PFSK-1 (cell line): ENCODE measurements around the gene PDCD4.

ENCODE experiments used
- POLR2AphosphoS5 ChIP-seq: IDR thresholded peaks from 2 replicates; pipeline ENCODE4 v1.6.1; 2012; ENCODE audit warnings: low read depth, mild to moderate bottlenecking, control low read depth, low read length, moderate library complexity
- SIN3A ChIP-seq: IDR thresholded peaks from 2 replicates; pipeline ENCODE4 v1.6.1; 2012; ENCODE audit warnings: mild to moderate bottlenecking, low read length, moderate library complexity, borderline replicate concordance; ENCODE audit not compliant: insufficient read depth
- TAF1 ChIP-seq: IDR thresholded peaks from 2 replicates; pipeline ENCODE4 v1.6.1; 2012; ENCODE audit warnings: low read length, control low read depth, borderline replicate concordance; ENCODE audit not compliant: insufficient read depth
- TF ChIP-seq, protein P1 (sequence below), 2 experiments: IDR thresholded peaks; 2 replicates each; pipeline versions ENCODE4 v1.6.1 to v1.8.0; 2011 to 2012; ENCODE audit warnings: low read depth in 2 of 2, low read length in 2 of 2, control low read depth in 1 of 2, inconsistent platforms in 1 of 2, mild to moderate bottlenecking in 1 of 2, moderate library complexity in 1 of 2; ENCODE audit not compliant: insufficient read depth in 1 of 2

GRCh38 chr10:110872984-110873923 is 1.5 kb downstream of the PDCD4 start:
- TF ChIP-seq, protein P1, sequence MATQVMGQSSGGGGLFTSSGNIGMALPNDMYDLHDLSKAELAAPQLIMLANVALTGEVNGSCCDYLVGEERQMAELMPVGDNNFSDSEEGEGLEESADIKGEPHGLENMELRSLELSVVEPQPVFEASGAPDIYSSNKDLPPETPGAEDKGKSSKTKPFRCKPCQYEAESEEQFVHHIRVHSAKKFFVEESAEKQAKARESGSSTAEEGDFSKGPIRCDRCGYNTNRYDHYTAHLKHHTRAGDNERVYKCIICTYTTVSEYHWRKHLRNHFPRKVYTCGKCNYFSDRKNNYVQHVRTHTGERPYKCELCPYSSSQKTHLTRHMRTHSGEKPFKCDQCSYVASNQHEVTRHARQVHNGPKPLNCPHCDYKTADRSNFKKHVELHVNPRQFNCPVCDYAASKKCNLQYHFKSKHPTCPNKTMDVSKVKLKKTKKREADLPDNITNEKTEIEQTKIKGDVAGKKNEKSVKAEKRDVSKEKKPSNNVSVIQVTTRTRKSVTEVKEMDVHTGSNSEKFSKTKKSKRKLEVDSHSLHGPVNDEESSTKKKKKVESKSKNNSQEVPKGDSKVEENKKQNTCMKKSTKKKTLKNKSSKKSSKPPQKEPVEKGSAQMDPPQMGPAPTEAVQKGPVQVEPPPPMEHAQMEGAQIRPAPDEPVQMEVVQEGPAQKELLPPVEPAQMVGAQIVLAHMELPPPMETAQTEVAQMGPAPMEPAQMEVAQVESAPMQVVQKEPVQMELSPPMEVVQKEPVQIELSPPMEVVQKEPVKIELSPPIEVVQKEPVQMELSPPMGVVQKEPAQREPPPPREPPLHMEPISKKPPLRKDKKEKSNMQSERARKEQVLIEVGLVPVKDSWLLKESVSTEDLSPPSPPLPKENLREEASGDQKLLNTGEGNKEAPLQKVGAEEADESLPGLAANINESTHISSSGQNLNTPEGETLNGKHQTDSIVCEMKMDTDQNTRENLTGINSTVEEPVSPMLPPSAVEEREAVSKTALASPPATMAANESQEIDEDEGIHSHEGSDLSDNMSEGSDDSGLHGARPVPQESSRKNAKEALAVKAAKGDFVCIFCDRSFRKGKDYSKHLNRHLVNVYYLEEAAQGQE (IDR thresholded peaks at IDR 0.05; ENCODE audit: insufficient read depth in 1 of 2, low read depth in 2 of 2, low read length in 2 of 2): no peak
- TF ChIP-seq POLR2AphosphoS5 (no peak), TAF1 (no peak), SIN3A (no peak)
